Loucy (cell line): ENCODE results near the gene IFITM1.
"Not testable (repeated sequence)": the region's sequence is repeated elsewhere in the genome, so short reads cannot be mapped to it uniquely, and the experiment has no call there.

Experiments
- H2AFZ ChIP-seq: fragments of 200-600 bp; sonication (generic); 2 replicates; pipeline ENCODE4 v1.6.0; 2016; ENCODE audit warnings: antibody characterized with exemption, mild to moderate bottlenecking, low read length, moderate library complexity
- H3F3A ChIP-seq: fragments of 200-600 bp; 2 replicates; pipeline ENCODE4 v1.6.0; 2016; ENCODE audit warnings: antibody characterized with exemption, low read depth, mild to moderate bottlenecking
- H3K27me3 ChIP-seq: fragments of 200-600 bp; sonication (generic); 2 replicates; pipeline ENCODE4 v1.6.1; 2014; ENCODE audit warnings: low read length, mild to moderate bottlenecking; ENCODE audit not compliant: insufficient read depth, poor library complexity, severe bottlenecking
- H3K36me3 ChIP-seq: fragments of 200-600 bp; sonication (generic); 2 replicates; pipeline ENCODE4 v1.6.1; 2016; ENCODE audit warnings: low read length; ENCODE audit not compliant: insufficient read depth
- H3K4me1 ChIP-seq: fragments of 200-600 bp; sonication (generic); 2 replicates; pipeline ENCODE4 v1.5.1; 2014; ENCODE audit warnings: low read length, mild to moderate bottlenecking; ENCODE audit not compliant: insufficient read depth, poor library complexity, severe bottlenecking
- H3K4me2 ChIP-seq: fragments of 200-600 bp; sonication (generic); 2 replicates; pipeline ENCODE4 v1.6.0; 2014; ENCODE audit warnings: antibody characterized with exemption, low read length, low read depth, mild to moderate bottlenecking; ENCODE audit not compliant: poor library complexity, severe bottlenecking
- H3K4me3 ChIP-seq: fragments of 200-600 bp; sonication (generic); 2 replicates; pipeline ENCODE4 v1.5.1; 2014; ENCODE audit warnings: low read length, mild to moderate bottlenecking, mixed read lengths; ENCODE audit not compliant: poor library complexity, severe bottlenecking
- H3K79me2 ChIP-seq: fragments of 200-600 bp; sonication (generic); 2 replicates; pipeline ENCODE4 v1.6.1; 2014; ENCODE audit warnings: low read length; ENCODE audit not compliant: insufficient read depth
- H3K9ac ChIP-seq: fragments of 200-600 bp; sonication (generic); 2 replicates; pipeline ENCODE4 v1.6.0; 2014; ENCODE audit warnings: mild to moderate bottlenecking, low read depth, low read length, moderate library complexity; ENCODE audit not compliant: poor library complexity, severe bottlenecking
- H3K9me2 ChIP-seq: fragments of 200-600 bp; sonication (generic); replicated peaks from 2 replicates; pipeline ENCODE4 v1.6.1; 2016; ENCODE audit warnings: low read depth, low read length, mixed read lengths
- H3K9me3 ChIP-seq: fragments of 200-600 bp; sonication (generic); 2 replicates; pipeline ENCODE4 v1.6.1; 2014; ENCODE audit warnings: mild to moderate bottlenecking, antibody characterized with exemption, low read length, low read depth; ENCODE audit not compliant: insufficient read depth
- H4K20me1 ChIP-seq: fragments of 200-600 bp; sonication (generic); 2 replicates; pipeline ENCODE4 v1.6.0; 2014; ENCODE audit warnings: antibody characterized with exemption, low read length, mild to moderate bottlenecking; ENCODE audit not compliant: insufficient read depth, poor library complexity, severe bottlenecking
- EZH2phosphoT487 ChIP-seq: fragments of 200-600 bp; IDR thresholded peaks from 2 replicates; pipeline ENCODE4 v1.6.1; 2018; ENCODE audit warnings: antibody characterized with exemption, mild to moderate bottlenecking, moderate library complexity, borderline replicate concordance
- TF ChIP-seq, protein P1 (sequence below): fragments of 200-600 bp; sonication (generic); conservative IDR thresholded peaks from 2 replicates; pipeline ENCODE4 v1.5.1; 2014; ENCODE audit warnings: mild to moderate bottlenecking, antibody characterized with exemption, low read length

IFITM1 gene

DNA sequence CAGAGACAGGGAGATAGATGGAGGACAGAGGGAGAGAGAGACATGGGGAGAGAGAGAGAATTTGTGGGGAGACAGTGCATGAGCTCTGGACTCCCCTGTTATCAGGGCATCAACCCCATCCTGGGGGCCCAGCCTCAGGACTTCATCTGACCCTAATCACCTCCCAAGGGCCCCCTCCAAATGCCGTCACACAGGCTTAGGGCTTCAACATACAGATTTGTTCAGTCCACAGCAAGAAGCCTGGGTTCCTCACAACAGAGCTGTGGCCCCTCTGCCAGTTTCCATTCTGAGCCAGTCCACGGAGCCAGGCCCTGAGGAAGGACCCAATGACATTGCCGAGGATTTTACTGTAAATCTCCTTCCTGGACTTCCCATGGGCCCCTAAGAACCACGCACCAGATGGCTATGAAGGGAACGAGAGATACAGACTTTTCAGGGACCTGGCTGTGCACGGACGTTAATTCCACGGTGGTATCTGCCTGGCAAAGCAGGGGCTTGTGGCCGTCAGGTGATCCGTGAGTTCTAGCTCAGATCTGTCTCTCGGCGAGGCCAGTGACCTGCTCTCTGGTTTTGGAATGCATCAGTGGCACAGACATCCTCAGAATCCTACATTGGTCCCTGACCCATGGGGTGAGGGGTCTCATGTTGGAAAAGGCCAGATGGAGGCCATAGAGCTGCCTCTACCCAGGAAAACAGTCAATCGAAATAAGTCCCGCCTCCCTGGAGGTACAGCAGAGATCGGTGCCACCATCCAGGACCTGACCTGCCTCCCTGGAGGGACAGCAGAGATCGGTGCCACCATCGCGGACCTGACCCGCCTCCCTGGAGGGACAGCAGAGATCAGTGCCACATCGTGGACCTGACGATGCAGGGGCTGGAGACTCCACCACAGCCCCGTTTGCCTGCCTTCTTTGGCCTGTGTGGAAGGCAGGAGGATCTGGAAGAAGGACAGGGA is 46.8 kb downstream of the IFITM1 start:
- peaks cover 16% of the 10 kb centered on the region for H3K4me1 ChIP-seq
- no peak for TF ChIP-seq EZH2phosphoT487
- TF ChIP-seq, protein P1, sequence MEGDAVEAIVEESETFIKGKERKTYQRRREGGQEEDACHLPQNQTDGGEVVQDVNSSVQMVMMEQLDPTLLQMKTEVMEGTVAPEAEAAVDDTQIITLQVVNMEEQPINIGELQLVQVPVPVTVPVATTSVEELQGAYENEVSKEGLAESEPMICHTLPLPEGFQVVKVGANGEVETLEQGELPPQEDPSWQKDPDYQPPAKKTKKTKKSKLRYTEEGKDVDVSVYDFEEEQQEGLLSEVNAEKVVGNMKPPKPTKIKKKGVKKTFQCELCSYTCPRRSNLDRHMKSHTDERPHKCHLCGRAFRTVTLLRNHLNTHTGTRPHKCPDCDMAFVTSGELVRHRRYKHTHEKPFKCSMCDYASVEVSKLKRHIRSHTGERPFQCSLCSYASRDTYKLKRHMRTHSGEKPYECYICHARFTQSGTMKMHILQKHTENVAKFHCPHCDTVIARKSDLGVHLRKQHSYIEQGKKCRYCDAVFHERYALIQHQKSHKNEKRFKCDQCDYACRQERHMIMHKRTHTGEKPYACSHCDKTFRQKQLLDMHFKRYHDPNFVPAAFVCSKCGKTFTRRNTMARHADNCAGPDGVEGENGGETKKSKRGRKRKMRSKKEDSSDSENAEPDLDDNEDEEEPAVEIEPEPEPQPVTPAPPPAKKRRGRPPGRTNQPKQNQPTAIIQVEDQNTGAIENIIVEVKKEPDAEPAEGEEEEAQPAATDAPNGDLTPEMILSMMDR: no peak
- H3K4me2 ChIP-seq: no peak overlapping the region

DNA sequence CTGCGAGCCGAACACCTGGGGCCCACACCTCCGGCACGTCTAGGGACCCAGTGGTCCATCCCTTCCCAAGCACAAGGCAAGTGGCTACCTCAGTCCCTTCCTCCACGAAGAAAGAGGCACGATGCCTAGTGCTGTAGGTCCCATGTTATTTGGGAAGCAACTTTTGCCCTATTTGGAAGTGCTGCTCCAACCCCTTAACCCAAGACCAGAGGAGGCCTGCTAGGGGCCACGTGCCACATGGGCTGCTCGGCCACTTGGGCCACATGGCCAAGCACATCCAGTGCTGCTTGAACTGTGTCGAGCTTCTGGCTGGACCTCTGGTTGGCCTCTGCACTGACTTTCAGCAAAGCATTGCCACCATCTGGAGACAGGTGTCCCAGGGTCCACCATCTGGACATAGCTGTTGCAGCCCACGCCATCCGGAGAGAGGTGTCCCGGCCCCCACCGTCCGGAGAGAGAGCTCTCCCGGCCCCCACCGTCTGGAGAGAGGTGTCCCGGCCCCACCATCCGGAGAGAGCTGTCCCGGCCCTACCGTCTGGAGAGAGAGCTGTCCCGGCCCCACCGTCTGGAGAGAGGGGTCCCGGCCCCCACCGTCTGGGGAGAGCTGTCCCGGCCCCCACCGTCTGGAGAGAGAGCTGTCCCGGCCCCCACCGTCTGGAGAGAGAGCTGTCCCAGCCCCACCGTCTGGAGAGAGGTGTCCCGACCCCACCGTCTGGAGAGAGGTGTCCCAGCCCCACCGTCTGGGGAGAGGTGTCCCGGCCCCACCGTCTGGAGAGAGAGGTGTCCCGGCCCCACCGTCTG is 49.0 kb downstream of the IFITM1 start:
- H4K20me1 ChIP-seq: no peaks in the 10 kb centered on the region
- H3K4me3 ChIP-seq: no peak overlapping the region
- H2AFZ ChIP-seq: no peak overlapping the region
- no peaks in the 10 kb centered on the region; the same call in 1 of the 2 replicates for H3K9me3 ChIP-seq
- H3K9me2 ChIP-seq: no peaks in the 10 kb centered on the region
- H3K9ac ChIP-seq: no peak overlapping the region
- TF ChIP-seq, protein P1: no peak
- no peaks in the 10 kb centered on the region for H3K79me2 ChIP-seq
- H3F3A ChIP-seq: peaks cover 2% of the 10 kb centered on the region; the same call in 1 of the 2 replicates
- no peak overlapping the region for H3K4me2 ChIP-seq
- H3K4me1 ChIP-seq: peaks cover 11% of the 10 kb centered on the region
- H3K36me3 ChIP-seq: no peaks in the 10 kb centered on the region
- H3K27me3 ChIP-seq: no peaks in the 10 kb centered on the region

More for the DNA sequence above, 46.8 kb downstream of the IFITM1 start:
- Histone ChIP-seq H2AFZ (no peak overlapping the region), H3K27me3 (no peaks in the 10 kb centered on the region), H3F3A (peaks cover 4% of the 10 kb centered on the region; the same call in 1 of the 2 replicates), H3K4me3 (no peak overlapping the region), H3K36me3 (no peaks in the 10 kb centered on the region), H3K79me2 (peaks cover 3% of the 10 kb centered on the region; the same call in 1 of the 2 replicates), H4K20me1 (no peaks in the 10 kb centered on the region), H3K9me3 (no peaks in the 10 kb centered on the region; the same call in 1 of the 2 replicates), H3K9ac (no peak overlapping the region), H3K9me2 (no peaks in the 10 kb centered on the region)

DNA sequence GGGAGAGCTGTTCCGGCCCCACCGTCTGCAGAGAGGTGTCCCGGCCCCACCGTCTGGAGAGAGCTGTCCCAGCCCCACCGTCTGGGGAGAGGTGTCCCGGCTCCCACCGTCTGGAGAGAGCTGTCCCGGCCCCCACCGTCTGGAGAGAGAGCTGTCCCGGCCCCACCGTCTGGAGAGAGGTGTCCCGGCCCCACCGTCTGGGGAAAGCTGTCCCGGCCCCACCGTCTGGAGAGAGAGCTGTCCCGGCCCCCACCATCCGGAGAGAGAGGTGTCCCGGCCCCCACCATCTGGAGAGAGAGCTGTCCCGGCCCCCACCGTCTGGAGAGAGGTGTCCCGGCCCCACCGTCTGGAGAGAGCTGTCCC is 49.6 kb downstream of the IFITM1 start:
- H3K36me3 ChIP-seq, H3K9me3 ChIP-seq, H3K27me3 ChIP-seq, H3K9ac ChIP-seq, H3K4me3 ChIP-seq, H3F3A ChIP-seq, H3K4me2 ChIP-seq, H3K79me2 ChIP-seq, H4K20me1 ChIP-seq, H3K9me2 ChIP-seq, H2AFZ ChIP-seq: not testable (repeated sequence)
- peaks cover 11% of the 10 kb centered on the region for H3K4me1 ChIP-seq
